Stimulated activated naive B cell treated with anti-CD40 and anti-IgM and Interleukin-4, amounts not matched to agents 10 μg/mL and 1 μg/mL and 100 μg/mL, for 72 hours (primary cell): Measurements from ENCODE around the gene SH2D3C.

Source experiments
- ATAC-seq, 2 donors: fragments of 150-1000 bp; cut with Tn5 transposase; replicated peaks; 2 replicates each; pipeline ENCODE4 v1.10.0; 2021; ENCODE audit warnings: moderate library complexity in 1 of 2
- DNase-seq: peaks from one replicate; pipeline ENCODE4 v3.0.0; 2021
- H3K27ac Mint-ChIP-seq: one replicate; pipeline ENCODE4 v1.8.0; 2022; ENCODE audit warnings: mild to moderate bottlenecking, mixed read lengths
- H3K27me3 Mint-ChIP-seq, 2 donors: one replicate each; pipeline ENCODE4 v1.8.0; 2022; ENCODE audit warnings: mixed read lengths in 2 of 2
- H3K36me3 Mint-ChIP-seq, 2 donors: one replicate each; pipeline ENCODE4 v1.8.0; 2022; ENCODE audit warnings: mixed read lengths in 2 of 2, mild to moderate bottlenecking in 1 of 2
- H3K4me1 Mint-ChIP-seq, 2 donors: one replicate each; pipeline ENCODE4 v1.8.0; 2022; ENCODE audit warnings: mixed read lengths in 2 of 2, mild to moderate bottlenecking in 1 of 2
- H3K4me3 Mint-ChIP-seq, 2 donors: one replicate each; pipeline ENCODE4 v1.8.0; 2022; ENCODE audit warnings: mild to moderate bottlenecking in 2 of 2, mixed read lengths in 2 of 2, moderate library complexity in 1 of 2
- H3K9me3 Mint-ChIP-seq, 2 donors: one replicate each; pipeline ENCODE4 v1.8.0; 2022; ENCODE audit warnings: mixed read lengths in 2 of 2, mild to moderate bottlenecking in 1 of 2

Gene SH2D3C

GRCh38 chr9:127724012-127724411 is 54.5 kb downstream of the SH2D3C start:
- H3K36me3 Mint-ChIP-seq = no peaks in the 10 kb centered on the region
- H3K4me3 Mint-ChIP-seq = no peak overlapping the region
- peaks cover 4 to 10% of the 10 kb centered on the region in 2 donors for H3K27me3 Mint-ChIP-seq
- H3K27ac Mint-ChIP-seq = no peak overlapping the region
- H3K9me3 Mint-ChIP-seq = no peaks in the 10 kb centered on the region
- no peak for DNase-seq
- no peak for ATAC-seq
- no peaks in the 10 kb centered on the region for H3K4me1 Mint-ChIP-seq

- Mint-ChIP-seq H3K27me3 (peaks cover 4 to 10% of the 10 kb centered on the region in 2 donors), H3K36me3 (no peaks in the 10 kb centered on the region), H3K4me1 (no peaks in the 10 kb centered on the region), H3K9me3 (no peaks in the 10 kb centered on the region), H3K4me3 (no peak overlapping the region), H3K27ac (no peak overlapping the region)
- no peak for DNase-seq
- no peak for ATAC-seq
These were observed 55.0 kb downstream of the SH2D3C start for GRCh38 chr9:127723444-127723843.

- peaks cover 4 to 10% of the 10 kb centered on the region in 2 donors for H3K27me3 Mint-ChIP-seq
These were observed 55.5 kb downstream of the SH2D3C start for GRCh38 chr9:127723013-127723412.

GRCh38 chr9:127722055-127722745 is 56.3 kb downstream of the SH2D3C start:
- Mint-ChIP-seq H3K4me1 (no peaks in the 10 kb centered on the region), H3K36me3 (no peaks in the 10 kb centered on the region), H3K9me3 (no peaks in the 10 kb centered on the region), H3K27ac (no peak overlapping the region), H3K4me3 (no peak overlapping the region), H3K27me3 (peaks cover 4 to 10% of the 10 kb centered on the region in 2 donors)
- ATAC-seq = no peak
- no peak for DNase-seq

More at GRCh38 chr9:127723013-127723412, 55.5 kb downstream of the SH2D3C start:
- ATAC-seq = no peak
- H3K4me3 Mint-ChIP-seq = no peak overlapping the region
- no peaks in the 10 kb centered on the region for H3K9me3 Mint-ChIP-seq
- H3K27ac Mint-ChIP-seq = no peak overlapping the region
- H3K36me3 Mint-ChIP-seq = no peaks in the 10 kb centered on the region
- no peak for DNase-seq
- H3K4me1 Mint-ChIP-seq = no peaks in the 10 kb centered on the region

- Mint-ChIP-seq H3K27me3 (peaks cover 4 to 10% of the 10 kb centered on the region in 2 donors), H3K4me1 (peaks cover 0 to 1% of the 10 kb centered on the region in 2 donors), H3K27ac (no peak overlapping the region), H3K4me3 (no peak overlapping the region), H3K36me3 (no peaks in the 10 kb centered on the region), H3K9me3 (no peaks in the 10 kb centered on the region)
- DNase-seq (no peak), ATAC-seq (no peak)
These were observed 57.1 kb downstream of the SH2D3C start for GRCh38 chr9:127721391-127721821.

GRCh38 chr9:127720865-127721227 is 57.6 kb downstream of the SH2D3C start:
- H3K4me3 Mint-ChIP-seq = no peak overlapping the region
- no peak for DNase-seq

GRCh38 chr9:127720031-127720864 is 58.2 kb downstream of the SH2D3C start:
- DNase-seq = no peak
- H3K27ac Mint-ChIP-seq = no peak overlapping the region
- H3K4me3 Mint-ChIP-seq = no peak overlapping the region
- H3K27me3 Mint-ChIP-seq = peaks cover 4 to 10% of the 10 kb centered on the region in 2 donors
- ATAC-seq = no peak
- peaks cover 0 to 3% of the 10 kb centered on the region in 2 donors for H3K36me3 Mint-ChIP-seq
- no peaks in the 10 kb centered on the region for H3K9me3 Mint-ChIP-seq
- peaks cover 7 to 13% of the 10 kb centered on the region in 2 donors for H3K4me1 Mint-ChIP-seq

More at GRCh38 chr9:127720865-127721227, 57.6 kb downstream of the SH2D3C start:
- no peak for ATAC-seq
- peaks cover 4 to 10% of the 10 kb centered on the region in 2 donors for H3K27me3 Mint-ChIP-seq
- peaks cover 5 to 7% of the 10 kb centered on the region in 2 donors for H3K4me1 Mint-ChIP-seq
- H3K27ac Mint-ChIP-seq = no peak overlapping the region
- H3K36me3 Mint-ChIP-seq = no peaks in the 10 kb centered on the region
- H3K9me3 Mint-ChIP-seq = no peaks in the 10 kb centered on the region

GRCh38 chr9:127717766-127718165 is 60.7 kb downstream of the SH2D3C start:
- Mint-ChIP-seq H3K27ac (no peak overlapping the region), H3K36me3 (peaks cover 0 to 4% of the 10 kb centered on the region in 2 donors), H3K4me3 (no peak overlapping the region), H3K9me3 (no peaks in the 10 kb centered on the region), H3K27me3 (peaks cover 0 to 5% of the 10 kb centered on the region in 2 donors), H3K4me1 (peaks cover 10 to 19% of the 10 kb centered on the region in 2 donors)
- no peak for ATAC-seq
- DNase-seq = no peak

GRCh38 chr9:127716412-127716811 is 62.1 kb downstream of the SH2D3C start:
- DNase-seq = no peak
- Mint-ChIP-seq H3K36me3 (peaks cover 9 to 10% of the 10 kb centered on the region in 2 donors), H3K4me3 (peak overlapping the region in 1 of 2 donors; percentile 88), H3K27me3 (peaks cover 0 to 5% of the 10 kb centered on the region in 2 donors), H3K9me3 (no peaks in the 10 kb centered on the region), H3K4me1 (peaks cover 12 to 27% of the 10 kb centered on the region in 2 donors), H3K27ac (peak overlapping the region; percentile 96)
- no peak for ATAC-seq

- H3K4me3 Mint-ChIP-seq = peak within 1 kb of the TSS; percentile 88 to 96
- peaks cover 12 to 14% of the 10 kb centered on the region in 2 donors for H3K36me3 Mint-ChIP-seq
- no peaks in the 10 kb centered on the region for H3K9me3 Mint-ChIP-seq
- peaks cover 0 to under 1% of the 10 kb centered on the region in 2 donors for H3K27me3 Mint-ChIP-seq
- peak; percentile 97 for ATAC-seq
- peak; percentile 95 for DNase-seq
- peaks cover 17 to 34% of the 10 kb centered on the region in 2 donors for H3K4me1 Mint-ChIP-seq
- H3K27ac Mint-ChIP-seq = peak within 1 kb of the TSS; percentile 96
These were observed 62.8 kb downstream of the SH2D3C start, which contains the start of the genes PTRH1 and TTC16 for GRCh38 chr9:127715470-127716337. Gene PTRH1 (minus strand): TSS chr9:127715663. CDS start chr9:127715639, 24 bp downstream. Gene TTC16 (plus strand): TSS chr9:127716079. CDS start chr9:127716146, 67 bp downstream.

GRCh38 chr9:127714951-127715469 is 63.5 kb downstream of the SH2D3C start:
- ATAC-seq = peak; percentile 15 to 24
- Mint-ChIP-seq H3K27ac (peak overlapping the region; percentile 96), H3K4me3 (peak overlapping the region; percentile 88 to 96), H3K27me3 (no peaks in the 10 kb centered on the region), H3K4me1 (peaks cover 17 to 39% of the 10 kb centered on the region in 2 donors), H3K9me3 (no peaks in the 10 kb centered on the region), H3K36me3 (peaks cover 12 to 20% of the 10 kb centered on the region in 2 donors)
- DNase-seq = no peak

GRCh38 chr9:127714020-127714750 is 64.3 kb downstream of the SH2D3C start:
- DNase-seq (no peak), ATAC-seq (no peak)

GRCh38 chr9:127712867-127713266 is 65.6 kb downstream of the SH2D3C start:
- no peak overlapping the region for H3K4me3 Mint-ChIP-seq

More at GRCh38 chr9:127714020-127714750, 64.3 kb downstream of the SH2D3C start:
- Mint-ChIP-seq H3K36me3 (peaks cover 13 to 24% of the 10 kb centered on the region in 2 donors), H3K27me3 (no peaks in the 10 kb centered on the region), H3K9me3 (no peaks in the 10 kb centered on the region), H3K27ac (no peak overlapping the region), H3K4me1 (peaks cover 17 to 39% of the 10 kb centered on the region in 2 donors), H3K4me3 (peak overlapping the region; percentile 88 to 96)

More at GRCh38 chr9:127712867-127713266, 65.6 kb downstream of the SH2D3C start:
- no peak overlapping the region for H3K27ac Mint-ChIP-seq
- H3K4me1 Mint-ChIP-seq = peaks cover 18 to 41% of the 10 kb centered on the region in 2 donors
- H3K27me3 Mint-ChIP-seq = no peaks in the 10 kb centered on the region
- DNase-seq (no peak), ATAC-seq (no peak)
- no peaks in the 10 kb centered on the region for H3K9me3 Mint-ChIP-seq
- peaks cover 19 to 31% of the 10 kb centered on the region in 2 donors for H3K36me3 Mint-ChIP-seq
